DND-41 (cell line): ENCODE measurements around the gene STRN4.

ENCODE experiments used
- ATAC-seq: fragments of 200-7000 bp; cut with Tn5 transposase; 3 replicates; pipeline ENCODE4 v1.9.1; 2021; ENCODE audit warnings: low read depth; ENCODE audit not compliant: insufficient read depth
- DNase-seq: peaks from one replicate; pipeline ENCODE4 v3.0.0-alpha.2; 2020
- H2AFZ ChIP-seq: 2 replicates; pipeline ENCODE4 v1.6.0; 2012; ENCODE audit warnings: low read depth, low read length
- H3K27ac ChIP-seq: 2 replicates; pipeline ENCODE4 v1.5.1; 2012; ENCODE audit warnings: low read length, inconsistent platforms
- H3K27me3 ChIP-seq: fragments of 200-600 bp; sonication (generic); 2 replicates; pipeline ENCODE4 v1.6.0; 2012; ENCODE audit warnings: low read length, mild to moderate bottlenecking, inconsistent platforms; ENCODE audit not compliant: insufficient read depth, poor library complexity
- H3K36me3 ChIP-seq: 2 replicates; pipeline ENCODE4 v1.5.1; 2012; ENCODE audit warnings: low read length, inconsistent platforms; ENCODE audit not compliant: insufficient read depth
- H3K4me1 ChIP-seq: 2 replicates; pipeline ENCODE4 v1.5.1; 2012; ENCODE audit warnings: mild to moderate bottlenecking, low read length; ENCODE audit not compliant: insufficient read depth
- H3K4me2 ChIP-seq: 2 replicates; pipeline ENCODE4 v1.6.0; 2012; ENCODE audit warnings: mild to moderate bottlenecking, moderate library complexity, low read length, inconsistent platforms; ENCODE audit not compliant: insufficient read depth
- H3K4me3 ChIP-seq, 2 experiments: fragments of 200-600 bp in 1 of 2; shearing (Covaris generic) in 1 of 2; 2 replicates each; pipeline ENCODE4 v1.5.1; 2012 to 2016; ENCODE audit warnings: inconsistent platforms in 2 of 2, low read length in 2 of 2, mild to moderate bottlenecking in 2 of 2, low read depth in 1 of 2, moderate library complexity in 1 of 2
- H3K79me2 ChIP-seq: 2 replicates; pipeline ENCODE4 v1.6.0; 2012; ENCODE audit warnings: low read length, inconsistent platforms; ENCODE audit not compliant: insufficient read depth
- H3K9ac ChIP-seq: 2 replicates; pipeline ENCODE4 v1.6.0; 2012; ENCODE audit warnings: low read depth, mild to moderate bottlenecking, inconsistent platforms, low read length, moderate library complexity
- H3K9me3 ChIP-seq: 2 replicates; pipeline ENCODE4 v1.5.1; 2012; ENCODE audit warnings: low read length, moderate library complexity, mild to moderate bottlenecking, inconsistent platforms; ENCODE audit not compliant: insufficient read depth, severe bottlenecking
- H4K20me1 ChIP-seq: 2 replicates; pipeline ENCODE4 v1.6.0; 2012; ENCODE audit warnings: low read length; ENCODE audit not compliant: insufficient read depth
- EZH2 ChIP-seq: IDR thresholded peaks from 3 replicates; pipeline ENCODE4 v1.6.1; 2012; ENCODE audit warnings: borderline replicate concordance, low read depth, mild to moderate bottlenecking, moderate library complexity, low read length, inconsistent platforms; ENCODE audit not compliant: severe bottlenecking
- TF ChIP-seq, protein P1 (sequence below): IDR thresholded peaks from 2 replicates; pipeline ENCODE4 v1.5.1; 2012; ENCODE audit warnings: borderline replicate concordance, low read length, moderate library complexity, mild to moderate bottlenecking; ENCODE audit not compliant: poor library complexity, severe bottlenecking; ENCODE audit errors: extremely low read depth

The STRN4 gene

DNA sequence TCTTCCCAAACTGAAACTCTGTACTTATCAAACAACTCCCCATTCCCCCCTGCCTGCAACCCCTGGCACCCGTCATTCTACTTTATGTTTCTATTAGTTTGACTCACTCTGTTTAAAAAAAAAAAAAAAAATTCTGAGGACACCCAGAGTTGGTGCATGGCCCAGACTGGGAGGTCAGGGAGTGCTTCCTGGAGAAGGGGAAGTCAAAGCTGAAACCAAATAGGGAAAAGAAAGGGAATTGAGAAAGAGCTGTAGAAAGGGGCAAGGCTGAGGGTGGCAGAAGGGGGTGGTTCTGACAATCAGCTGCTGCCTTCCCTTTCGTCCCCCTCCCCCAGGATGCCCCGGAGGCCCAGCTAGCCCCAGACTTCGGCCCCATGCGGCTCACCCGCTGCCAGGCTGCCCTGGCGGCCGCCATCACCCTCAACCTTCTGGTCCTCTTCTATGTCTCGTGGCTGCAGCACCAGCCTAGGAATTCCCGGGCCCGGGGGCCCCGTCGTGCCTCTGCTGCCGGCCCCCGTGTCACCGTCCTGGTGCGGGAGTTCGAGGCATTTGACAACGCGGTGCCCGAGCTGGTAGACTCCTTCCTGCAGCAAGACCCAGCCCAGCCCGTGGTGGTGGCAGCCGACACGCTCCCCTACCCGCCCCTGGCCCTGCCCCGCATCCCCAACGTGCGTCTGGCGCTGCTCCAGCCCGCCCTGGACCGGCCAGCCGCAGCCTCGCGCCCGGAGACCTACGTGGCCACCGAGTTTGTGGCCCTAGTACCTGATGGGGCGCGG is 9.0 kb upstream of the STRN4 start:
- no peaks in the 10 kb centered on the region for H3K9me3 ChIP-seq
- H3K9ac ChIP-seq, result no peak overlapping the region
- H3K4me3 ChIP-seq, result no peak overlapping the region
- H3K4me1 ChIP-seq, result no peaks in the 10 kb centered on the region
- TF ChIP-seq, protein P1, sequence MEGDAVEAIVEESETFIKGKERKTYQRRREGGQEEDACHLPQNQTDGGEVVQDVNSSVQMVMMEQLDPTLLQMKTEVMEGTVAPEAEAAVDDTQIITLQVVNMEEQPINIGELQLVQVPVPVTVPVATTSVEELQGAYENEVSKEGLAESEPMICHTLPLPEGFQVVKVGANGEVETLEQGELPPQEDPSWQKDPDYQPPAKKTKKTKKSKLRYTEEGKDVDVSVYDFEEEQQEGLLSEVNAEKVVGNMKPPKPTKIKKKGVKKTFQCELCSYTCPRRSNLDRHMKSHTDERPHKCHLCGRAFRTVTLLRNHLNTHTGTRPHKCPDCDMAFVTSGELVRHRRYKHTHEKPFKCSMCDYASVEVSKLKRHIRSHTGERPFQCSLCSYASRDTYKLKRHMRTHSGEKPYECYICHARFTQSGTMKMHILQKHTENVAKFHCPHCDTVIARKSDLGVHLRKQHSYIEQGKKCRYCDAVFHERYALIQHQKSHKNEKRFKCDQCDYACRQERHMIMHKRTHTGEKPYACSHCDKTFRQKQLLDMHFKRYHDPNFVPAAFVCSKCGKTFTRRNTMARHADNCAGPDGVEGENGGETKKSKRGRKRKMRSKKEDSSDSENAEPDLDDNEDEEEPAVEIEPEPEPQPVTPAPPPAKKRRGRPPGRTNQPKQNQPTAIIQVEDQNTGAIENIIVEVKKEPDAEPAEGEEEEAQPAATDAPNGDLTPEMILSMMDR, result no peak
- no peak for TF ChIP-seq EZH2
- no peak for DNase-seq
- H3K27ac ChIP-seq, result no peak overlapping the region
- no peaks in the 10 kb centered on the region for H3K27me3 ChIP-seq
- no peak for ATAC-seq
- H2AFZ ChIP-seq, result no peak overlapping the region
- no peaks in the 10 kb centered on the region for H3K79me2 ChIP-seq
- H3K4me2 ChIP-seq, result no peak overlapping the region
- peaks cover 25% of the 10 kb centered on the region for H3K36me3 ChIP-seq
- peaks cover 13% of the 10 kb centered on the region; the same call in 1 of the 2 replicates for H4K20me1 ChIP-seq

- Histone ChIP-seq H2AFZ (no peak overlapping the region), H3K4me2 (no peak overlapping the region), H4K20me1 (peaks cover 13% of the 10 kb centered on the region; the same call in 1 of the 2 replicates), H3K27ac (no peak overlapping the region), H3K9ac (no peak overlapping the region), H3K4me3 (no peak overlapping the region), H3K27me3 (no peaks in the 10 kb centered on the region), H3K79me2 (no peaks in the 10 kb centered on the region), H3K9me3 (no peaks in the 10 kb centered on the region), H3K4me1 (no peaks in the 10 kb centered on the region), H3K36me3 (peaks cover 31% of the 10 kb centered on the region)
- no peak for TF ChIP-seq EZH2
- TF ChIP-seq, protein P1, result peak; percentile 87
- ATAC-seq (peak; percentile 83), DNase-seq (peak; percentile 84)
These were observed 7.3 kb upstream of the STRN4 start for GRCh38 chr19:46753420-46754155.

GRCh38 chr19:46748325-46749109 is 2.3 kb upstream of the STRN4 start:
- ATAC-seq (peak; percentile 46), DNase-seq (peak; percentile 78)
- H4K20me1 ChIP-seq, result peaks cover 21% of the 10 kb centered on the region
- no peak for TF ChIP-seq EZH2
- TF ChIP-seq, protein P1, result peak; percentile 84
- H3K9me3 ChIP-seq, result no peaks in the 10 kb centered on the region
- no peak overlapping the region for H3K9ac ChIP-seq
- H3K27me3 ChIP-seq, result no peaks in the 10 kb centered on the region
- H2AFZ ChIP-seq, result no peak overlapping the region
- H3K27ac ChIP-seq, result no peak overlapping the region
- H3K4me1 ChIP-seq, result peaks cover 24% of the 10 kb centered on the region
- H3K4me3 ChIP-seq, result no peak overlapping the region
- H3K79me2 ChIP-seq, result peaks cover 38% of the 10 kb centered on the region
- peaks cover 19% of the 10 kb centered on the region for H3K36me3 ChIP-seq
- H3K4me2 ChIP-seq, result no peak overlapping the region
